Activated CD8-positive, alpha-beta T cell treated with anti-CD3 and anti-CD28 coated beads for 36 hours (primary cell): ENCODE data around the gene FXYD3. TPM values are rescaled to one million over a fixed set of nuclear protein-coding genes. Genes with fewer than 3 reads are reported as not detected.

Experiments used
- ATAC-seq: fragments of 200-7000 bp; cut with Tn5 transposase; one replicate; pipeline ENCODE4 v1.10.0; 2021; ENCODE audit warnings: mild to moderate bottlenecking, moderate library complexity
- CTCF ChIA-PET: fragments of 350-600 bp; sonication (Branson Sonifier 250); formaldehyde crosslinking; loops from one replicate; lab custom pipeline; 2021; ENCODE audit warnings: antibody characterized with exemption; lab: Charles Lee
- POLR2A ChIA-PET: fragments of 350-600 bp; sonication (Branson Sonifier 250); formaldehyde crosslinking; loops from one replicate; lab custom pipeline; 2021; ENCODE audit warnings: antibody characterized with exemption; lab: Charles Lee
- DNase-seq: peaks from one replicate; pipeline ENCODE4 v3.0.0-alpha.2; 2020
- H3K27ac Mint-ChIP-seq: one replicate; pipeline ENCODE4 v1.8.0; 2021; ENCODE audit warnings: mild to moderate bottlenecking, mixed read lengths
- H3K27me3 Mint-ChIP-seq: one replicate; pipeline ENCODE4 v1.8.0; 2021; ENCODE audit warnings: mixed read lengths
- H3K36me3 Mint-ChIP-seq: one replicate; pipeline ENCODE4 v1.8.0; 2021; ENCODE audit warnings: low read depth, mixed read lengths
- H3K4me1 Mint-ChIP-seq: one replicate; pipeline ENCODE4 v1.8.0; 2021; ENCODE audit warnings: low read depth, mixed read lengths
- H3K4me3 Mint-ChIP-seq: one replicate; pipeline ENCODE4 v1.8.0; 2021; ENCODE audit warnings: mild to moderate bottlenecking, moderate library complexity, mixed read lengths
- H3K9me3 Mint-ChIP-seq: one replicate; pipeline ENCODE4 v1.8.0; 2021; ENCODE audit warnings: mixed read lengths
- intact Hi-C: fragments of 100-400 bp; cut with micrococcal nuclease; formaldehyde crosslinking; loops from one replicate; pipeline ENCODE4 v1.10.0; 2022
- total RNA-seq, 2 experiments: library from RNA; stranded (reverse); gene quantifications; one replicate each; pipeline ENCODE4 v1.2.3, GENCODE V29; 2021
- TF ChIP-seq, protein P1 (sequence below): fragments of 200-600 bp; IDR thresholded peaks from one replicate; pipeline ENCODE4 v1.8.0; 2022; ENCODE audit warnings: antibody characterized with exemption, mild to moderate bottlenecking

The FXYD3 gene
- total RNA-seq, 2 experiments from 2014 or later, result not detected

DNA sequence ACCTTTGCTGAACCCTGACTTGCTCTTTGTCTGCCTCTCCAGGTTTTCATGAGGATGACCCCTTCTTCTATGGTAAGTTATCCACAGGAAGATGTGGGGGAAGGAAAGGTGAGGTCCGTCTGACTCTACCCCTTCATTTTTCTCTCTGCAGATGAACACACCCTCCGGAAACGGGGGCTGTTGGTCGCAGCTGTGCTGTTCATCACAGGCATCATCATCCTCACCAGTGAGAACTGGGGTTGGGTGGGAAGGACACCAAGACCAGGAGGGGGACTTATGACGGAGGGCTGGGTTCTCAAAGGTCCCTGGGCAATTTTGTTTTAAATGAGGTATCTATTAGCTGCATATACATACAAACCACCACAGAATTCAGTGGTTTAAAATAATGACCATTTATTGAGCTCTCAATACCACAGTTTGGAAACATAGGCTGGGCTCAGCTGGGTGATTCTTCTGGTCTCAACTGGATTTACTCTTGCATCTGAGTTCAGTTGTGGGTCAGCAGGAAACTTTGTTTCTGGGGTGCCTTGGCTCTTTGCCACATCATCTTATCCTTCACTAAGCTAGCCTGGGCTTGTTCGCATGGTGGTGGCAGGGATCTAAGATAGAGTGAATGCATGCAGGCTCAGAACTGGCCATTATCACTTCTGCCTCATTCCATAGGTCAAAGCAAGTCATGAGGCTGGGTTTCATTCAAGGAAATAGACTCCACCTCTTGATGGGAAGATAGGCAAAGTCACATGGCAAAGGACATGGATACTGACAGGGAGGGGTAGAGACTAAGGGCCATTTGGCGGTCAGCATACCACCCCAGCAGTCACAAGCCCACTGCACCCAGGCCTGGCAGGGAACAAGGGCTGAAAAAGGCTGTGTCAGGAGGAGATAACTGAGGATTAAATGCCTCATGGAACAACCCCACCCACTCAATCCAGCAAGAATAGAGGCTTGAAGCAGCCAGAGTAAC lies 50.8 kb downstream of the FXYD3 start:
- POLR2A ChIA-PET, result interaction anchor here (0.7 to 2.9 kb wide), 8 partner anchors 8 to 84 kb away, joined by 3 to 9 read pairs (median 5); partner anchors contain the start of gene FXYD5
- no peak for DNase-seq
- Mint-ChIP-seq H3K4me1 (peaks cover 35% of the 10 kb centered on the region), H3K36me3 (peaks cover 91% of the 10 kb centered on the region), H3K4me3 (no peak overlapping the region), H3K27ac (peak overlapping the region; percentile 83), H3K9me3 (peaks cover 46% of the 10 kb centered on the region), H3K27me3 (no peaks in the 10 kb centered on the region)
- intact Hi-C loops, result no loop called here
- ATAC-seq, result no peak
- CTCF ChIA-PET, result interaction anchor here (1.3 to 1.9 kb wide), 3 partner anchors 12 to 100 kb away, joined by 3 to 7 read pairs (median 6); partner anchors contain the start of gene FXYD5
- TF ChIP-seq, protein P1, sequence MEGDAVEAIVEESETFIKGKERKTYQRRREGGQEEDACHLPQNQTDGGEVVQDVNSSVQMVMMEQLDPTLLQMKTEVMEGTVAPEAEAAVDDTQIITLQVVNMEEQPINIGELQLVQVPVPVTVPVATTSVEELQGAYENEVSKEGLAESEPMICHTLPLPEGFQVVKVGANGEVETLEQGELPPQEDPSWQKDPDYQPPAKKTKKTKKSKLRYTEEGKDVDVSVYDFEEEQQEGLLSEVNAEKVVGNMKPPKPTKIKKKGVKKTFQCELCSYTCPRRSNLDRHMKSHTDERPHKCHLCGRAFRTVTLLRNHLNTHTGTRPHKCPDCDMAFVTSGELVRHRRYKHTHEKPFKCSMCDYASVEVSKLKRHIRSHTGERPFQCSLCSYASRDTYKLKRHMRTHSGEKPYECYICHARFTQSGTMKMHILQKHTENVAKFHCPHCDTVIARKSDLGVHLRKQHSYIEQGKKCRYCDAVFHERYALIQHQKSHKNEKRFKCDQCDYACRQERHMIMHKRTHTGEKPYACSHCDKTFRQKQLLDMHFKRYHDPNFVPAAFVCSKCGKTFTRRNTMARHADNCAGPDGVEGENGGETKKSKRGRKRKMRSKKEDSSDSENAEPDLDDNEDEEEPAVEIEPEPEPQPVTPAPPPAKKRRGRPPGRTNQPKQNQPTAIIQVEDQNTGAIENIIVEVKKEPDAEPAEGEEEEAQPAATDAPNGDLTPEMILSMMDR, result no peak

DNA sequence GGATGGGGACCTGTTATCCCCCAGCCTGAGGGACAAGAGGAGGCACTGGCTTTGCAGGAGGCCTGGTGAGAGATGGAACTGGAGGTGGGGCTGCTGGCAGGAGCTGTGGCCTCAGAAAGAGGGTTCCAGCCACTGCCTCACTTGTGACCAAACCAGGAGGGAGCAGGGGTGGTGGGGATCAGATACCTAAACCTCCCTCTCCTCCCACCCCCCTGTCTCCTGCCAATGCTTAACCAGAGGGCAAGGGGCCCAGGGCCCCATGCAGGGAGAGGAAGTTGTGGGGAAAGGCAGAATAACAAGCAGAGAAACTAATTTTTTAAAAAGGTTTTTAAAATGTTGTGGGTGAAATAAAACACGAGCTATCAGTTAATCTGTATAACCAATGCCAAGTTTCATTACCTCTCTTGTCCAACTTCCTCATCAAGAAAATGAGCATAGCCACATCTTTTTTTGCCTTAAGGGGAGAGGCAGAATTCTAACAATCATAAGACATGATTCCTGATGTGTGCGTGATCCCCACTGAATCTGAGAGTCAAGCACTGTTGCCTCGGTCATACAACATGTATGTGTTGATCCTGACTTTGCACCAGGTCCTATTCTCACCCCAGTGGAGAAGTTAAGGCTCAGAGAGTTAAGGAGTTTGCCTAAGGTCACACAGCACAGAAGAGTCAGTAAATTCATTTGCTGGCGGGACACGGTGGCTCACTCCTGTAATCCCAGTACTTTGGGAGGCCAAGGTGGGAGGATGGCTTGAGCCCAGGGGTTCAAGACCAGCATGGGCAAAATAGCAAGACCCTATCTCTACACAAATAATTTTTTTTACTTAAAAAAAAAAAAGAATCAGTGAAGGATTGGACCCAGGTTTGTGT lies 51.9 kb downstream of the FXYD3 start:
- Mint-ChIP-seq H3K9me3 (peaks cover 38% of the 10 kb centered on the region), H3K27me3 (no peaks in the 10 kb centered on the region), H3K27ac (peak overlapping the region; percentile 83), H3K4me1 (peaks cover 39% of the 10 kb centered on the region), H3K4me3 (no peak overlapping the region), H3K36me3 (peaks cover 88% of the 10 kb centered on the region)
- TF ChIP-seq, protein P1, result no peak
- ATAC-seq (peak; percentile 30), DNase-seq (no peak)
- CTCF ChIA-PET, result interaction anchor here (1.3 to 1.9 kb wide), 3 partner anchors 13 to 101 kb away, joined by 3 to 7 read pairs (median 6); partner anchors contain the start of gene FXYD5
- POLR2A ChIA-PET, result interaction anchor here (0.6 to 2.9 kb wide), 11 partner anchors 9 to 798 kb away, joined by 3 to 9 read pairs (median 5); partner anchors contain the start of gene FXYD5
- intact Hi-C loops, result no loop called here

DNA sequence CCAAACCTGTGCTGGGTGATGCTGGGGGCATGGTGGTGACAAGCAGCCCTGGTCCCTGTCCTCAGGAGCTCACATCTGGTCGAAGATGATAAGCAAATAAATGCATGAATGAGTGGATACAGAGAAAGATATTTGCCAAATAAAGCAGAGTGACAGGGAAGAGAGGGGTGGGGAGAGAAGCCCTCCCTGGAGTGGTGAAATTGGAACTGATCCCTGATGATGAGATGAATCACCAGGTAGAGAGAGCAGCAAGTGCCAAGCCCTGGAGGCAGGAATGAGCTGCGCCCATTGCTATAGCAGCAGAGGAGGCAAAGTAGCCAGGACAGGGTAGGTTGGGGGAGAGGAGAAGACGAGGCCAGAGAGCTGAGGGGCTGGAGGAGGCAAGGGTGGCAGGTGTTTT lies 52.6 kb downstream of the FXYD3 start:
- ChIA-PET POLR2A (interaction anchor here (0.6 to 2.9 kb wide), 10 partner anchors 8 to 799 kb away, joined by 3 to 9 read pairs (median 5); partner anchors contain the start of gene FXYD5), CTCF (interaction anchor here (1.9 kb wide), 1 partner anchor 26 kb away, joined by 7 read pairs; no protein-coding TSS in a partner anchor)
- Mint-ChIP-seq H3K4me3 (no peak overlapping the region), H3K9me3 (peaks cover 32% of the 10 kb centered on the region), H3K4me1 (peaks cover 42% of the 10 kb centered on the region), H3K36me3 (peaks cover 88% of the 10 kb centered on the region), H3K27ac (peak overlapping the region; percentile 22), H3K27me3 (no peaks in the 10 kb centered on the region)
- DNase-seq (no peak), ATAC-seq (no peak)
- TF ChIP-seq, protein P1, result no peak
- intact Hi-C loops, result no loop called here

DNA sequence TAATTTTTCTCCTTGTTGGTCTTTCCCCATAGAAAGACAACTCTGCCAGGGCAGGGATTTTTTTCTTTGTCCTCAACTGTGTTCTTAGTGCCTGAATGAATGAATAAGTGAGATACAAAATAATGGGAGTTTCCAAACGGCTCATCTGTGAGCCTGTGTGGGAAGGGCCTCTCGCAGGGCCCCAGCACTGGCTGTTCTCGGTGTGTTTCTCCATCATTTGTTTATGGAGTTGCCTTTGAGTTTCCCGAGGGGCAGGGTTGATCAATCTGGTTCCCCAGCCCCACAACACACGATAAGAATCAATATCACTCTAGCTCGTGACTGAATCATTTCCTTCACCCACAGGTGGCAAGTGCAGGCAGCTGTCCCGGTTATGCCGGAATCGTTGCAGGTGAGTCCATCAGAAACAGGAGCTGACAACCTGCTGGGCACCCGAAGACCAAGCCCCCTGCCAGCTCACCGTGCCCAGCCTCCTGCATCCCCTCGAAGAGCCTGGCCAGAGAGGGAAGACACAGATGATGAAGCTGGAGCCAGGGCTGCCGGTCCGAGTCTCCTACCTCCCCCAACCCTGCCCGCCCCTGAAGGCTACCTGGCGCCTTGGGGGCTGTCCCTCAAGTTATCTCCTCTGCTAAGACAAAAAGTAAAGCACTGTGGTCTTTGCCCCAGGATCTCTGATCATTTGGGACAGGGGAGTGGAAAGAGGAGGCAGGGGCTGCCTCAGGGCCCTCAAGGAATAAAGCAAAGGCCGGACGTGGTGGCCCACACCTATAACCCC lies 53.8 kb downstream of the FXYD3 start:
- Mint-ChIP-seq H3K4me1 (peaks cover 42% of the 10 kb centered on the region), H3K9me3 (peaks cover 23% of the 10 kb centered on the region), H3K27ac (peak overlapping the region; percentile 74), H3K36me3 (peaks cover 76% of the 10 kb centered on the region), H3K27me3 (no peaks in the 10 kb centered on the region), H3K4me3 (no peak overlapping the region)
- POLR2A ChIA-PET, result interaction anchor here (0.9 to 1.7 kb wide), 5 partner anchors 10 to 101 kb away, joined by 3 to 6 read pairs (median 4); partner anchors contain the start of gene FXYD5
- no peak for DNase-seq
- TF ChIP-seq, protein P1, result no peak
- ATAC-seq, result no peak
- CTCF ChIA-PET, result no interaction called here
- intact Hi-C loops, result no loop called here
